HCT116 (cell line): ENCODE measurements around the gene EEF1G. TPM values are rescaled to one million over a fixed set of nuclear protein-coding genes. Genes with fewer than 3 reads are reported as not detected.

ENCODE experiments used
- ATAC-seq: fragments of 200-7000 bp; cut with Tn5 transposase; 2 replicates; pipeline ENCODE4 v1.9.1; 2020; ENCODE audit warnings: mild to moderate bottlenecking, moderate library complexity
- BruUV-seq: library from RNA; stranded (reverse); fragments of 400-500 nt; replicated peaks from 2 replicates; lab custom pipeline; 2021; lab: Mats Ljungman, UMichigan
- CTCF ChIA-PET: fragments of 300-600 bp; sonication (Branson Sonifier 250); formaldehyde crosslinking; loops from one replicate; lab custom pipeline; 2021; ENCODE audit warnings: antibody characterized with exemption; lab: Charles Lee
- POLR2A ChIA-PET: fragments of 300-600, 350-600 bp; sonication (Branson Sonifier 250); formaldehyde crosslinking; loops from one replicate; lab custom pipeline; 2021; ENCODE audit warnings: antibody characterized with exemption; lab: Charles Lee
- RAD21 ChIA-PET, 2 experiments: fragments of 300-600 bp; sonication (Branson Sonifier 250); formaldehyde crosslinking; loops; one replicate each; lab custom pipeline; 2023; ENCODE audit warnings: low total read pairs in 2 of 2; ENCODE audit not compliant: uncharacterized antibody in 2 of 2, unreplicated experiment in 2 of 2, low non-redundant PET in 1 of 2; lab: Charles Lee
- DNase-seq: peaks from one replicate; pipeline ENCODE4 v3.0.0-alpha.2; 2010; ENCODE audit warnings: low read depth, low spot score
- H2AFZ ChIP-seq: fragments of 200-600 bp; shearing (Covaris generic), sonication (generic); 2 replicates; pipeline ENCODE4 v1.6.1; 2017; ENCODE audit warnings: low read depth, mixed run types, mixed read lengths, antibody characterized with exemption, low read length; ENCODE audit not compliant: poor library complexity, severe bottlenecking
- H3K27ac ChIP-seq: 2 replicates; pipeline ENCODE4 v1.5.1; 2012; ENCODE audit warnings: low read depth, low read length
- H3K27me3 ChIP-seq: fragments of 200-600 bp; sonication (generic); 2 replicates; pipeline ENCODE4 v1.6.1; 2016; ENCODE audit warnings: mixed run types, low read length, mixed read lengths; ENCODE audit not compliant: insufficient read depth
- H3K36me3 ChIP-seq, 2 experiments: fragments of 200-500 bp in 1 of 2; fragments of 200-600 bp in 1 of 2; sonication (Bioruptor generic) in 1 of 2; sonication (generic) in 1 of 2; 2 replicates each; pipeline versions ENCODE4 v1.5.1 to v1.6.1; 2014 to 2016; ENCODE audit warnings: low read length in 2 of 2, inconsistent platforms in 1 of 2, mixed read lengths in 1 of 2, mixed run types in 1 of 2; ENCODE audit not compliant: insufficient read depth in 2 of 2, control insufficient read depth in 1 of 2
- H3K4me1 ChIP-seq, 2 experiments: fragments of 200-600 bp in 1 of 2; sonication (generic) in 1 of 2; 2 replicates each; pipeline versions ENCODE4 v1.5.1 to v1.6.1; 2012 to 2017; ENCODE audit warnings: low read length in 2 of 2, inconsistent platforms in 1 of 2, mild to moderate bottlenecking in 1 of 2, mixed read lengths in 1 of 2, mixed run types in 1 of 2, moderate library complexity in 1 of 2; ENCODE audit not compliant: insufficient read depth in 2 of 2, control insufficient read depth in 1 of 2
- H3K4me2 ChIP-seq: fragments of 200-600 bp; sonication (generic); 2 replicates; pipeline ENCODE4 v1.6.1; 2017; ENCODE audit warnings: mixed run types, low read length, mixed read lengths
- H3K4me3 ChIP-seq, 2 experiments: fragments of 200-600 bp in 1 of 2; sonication (generic) in 1 of 2; replicated peaks in 1 of 2; 2 replicates each; pipeline ENCODE4 v1.5.1; 2011 to 2016; ENCODE audit warnings: low read length in 2 of 2, control low read depth in 1 of 2, low read depth in 1 of 2, mild to moderate bottlenecking in 1 of 2, mixed read lengths in 1 of 2, mixed run types in 1 of 2
- H3K79me2 ChIP-seq: fragments of 200-600 bp; sonication (generic); 2 replicates; pipeline ENCODE4 v1.6.1; 2017; ENCODE audit warnings: mild to moderate bottlenecking, mixed run types, low read length, moderate library complexity, mixed read lengths; ENCODE audit not compliant: insufficient read depth
- H3K9ac ChIP-seq: fragments of 200-600 bp; sonication (generic); 2 replicates; pipeline ENCODE4 v1.6.1; 2016; ENCODE audit warnings: low read length, mixed read lengths
- H3K9me2 ChIP-seq: fragments of 200-600 bp; sonication (generic), shearing (Covaris generic); 2 replicates; pipeline ENCODE4 v1.6.1; 2017; ENCODE audit warnings: mixed run types, mild to moderate bottlenecking, moderate library complexity; ENCODE audit not compliant: insufficient read depth
- H3K9me3 ChIP-seq, 2 experiments: fragments of 200-500 bp in 1 of 2; fragments of 200-600 bp in 1 of 2; sonication (Bioruptor generic) in 1 of 2; sonication (generic) in 1 of 2; 2 replicates each; pipeline ENCODE4 v1.6.1; 2014 to 2017; ENCODE audit warnings: low read length in 2 of 2, mixed read lengths in 2 of 2, inconsistent platforms in 1 of 2, low read depth in 1 of 2, mild to moderate bottlenecking in 1 of 2, mixed run types in 1 of 2, moderate library complexity in 1 of 2; ENCODE audit not compliant: control insufficient read depth in 1 of 2, insufficient read depth in 1 of 2
- H4K20me1 ChIP-seq: fragments of 200-600 bp; sonication (generic), shearing (Covaris generic); 2 replicates; pipeline ENCODE4 v1.6.1; 2017; ENCODE audit warnings: mixed run types, mild to moderate bottlenecking, moderate library complexity; ENCODE audit not compliant: insufficient read depth
- CBX3 ChIP-seq: IDR thresholded peaks from 2 replicates; pipeline ENCODE4 v1.6.1; 2012; ENCODE audit warnings: low read depth
- CEBPB ChIP-seq: IDR thresholded peaks from 2 replicates; pipeline ENCODE4 v1.6.1; 2012; ENCODE audit warnings: low read depth
- ELF1 ChIP-seq: IDR thresholded peaks from 2 replicates; pipeline ENCODE4 v1.6.1; 2012; ENCODE audit warnings: low read depth, borderline replicate concordance
- EZH2 ChIP-seq: fragments of 200-600 bp; sonication (generic); IDR thresholded peaks from 2 replicates; pipeline ENCODE4 v1.6.1; 2017; ENCODE audit warnings: antibody characterized with exemption, mixed run types
- EZH2phosphoT487 ChIP-seq: fragments of 200-600 bp; IDR thresholded peaks from 2 replicates; pipeline ENCODE4 v1.6.1; 2018; ENCODE audit warnings: antibody characterized with exemption, borderline replicate concordance
- JUND ChIP-seq: IDR thresholded peaks from 2 replicates; pipeline ENCODE4 v1.6.1; 2012
- POLR2A ChIP-seq: IDR thresholded peaks from 2 replicates; pipeline ENCODE4 v1.7.0; 2011; ENCODE audit warnings: borderline replicate concordance; ENCODE audit not compliant: insufficient read depth, insufficient read length; ENCODE audit errors: extremely low read depth
- SP1 ChIP-seq: IDR thresholded peaks from 2 replicates; pipeline ENCODE4 v1.6.1; 2012; ENCODE audit warnings: low read depth
- SRF ChIP-seq: IDR thresholded peaks from 2 replicates; pipeline ENCODE4 v1.6.1; 2012; ENCODE audit warnings: low read depth
- ZFX ChIP-seq: fragments of 450-650 bp; IDR thresholded peaks from 2 replicates; pipeline ENCODE4 v1.6.1; 2017
- intact Hi-C: fragments of 100-400 bp; cut with micrococcal nuclease; formaldehyde crosslinking; loops from 2 replicates; pipeline ENCODE4 v1.10.0; 2022
- total RNA-seq: library from RNA; stranded (reverse); gene quantifications from one replicate; pipeline ENCODE4 v1.2.1, GENCODE V29; 2021; ENCODE audit not compliant: unreplicated experiment
- TF ChIP-seq, protein P1 (sequence below), 3 experiments: fragments of 200-600 bp in 1 of 3; sonication (generic) in 1 of 3; IDR thresholded peaks in 2 of 3; conservative IDR thresholded peaks in 1 of 3; 2 replicates each; pipeline ENCODE4 v1.5.1; 2012 to 2017; ENCODE audit warnings: low read depth in 2 of 3, low read length in 2 of 3, antibody characterized with exemption in 1 of 3, borderline replicate concordance in 1 of 3, control low read depth in 1 of 3, mild to moderate bottlenecking in 1 of 3, mixed read lengths in 1 of 3, mixed run types in 1 of 3, moderate library complexity in 1 of 3; ENCODE audit not compliant: insufficient read depth in 1 of 3
- TF ChIP-seq, protein P2 (sequence below): IDR thresholded peaks from 2 replicates; pipeline ENCODE4 v1.6.1; 2011; ENCODE audit warnings: mild to moderate bottlenecking, low read length, moderate library complexity; ENCODE audit not compliant: insufficient replicate concordance; ENCODE audit errors: extremely low read depth
- TF ChIP-seq, protein P3 (sequence below): IDR thresholded peaks from 2 replicates; pipeline ENCODE4 v1.6.1; 2012

Gene EEF1G
- total RNA-seq, 1 experiment from 2014 or later: 1,901 TPM

DNA sequence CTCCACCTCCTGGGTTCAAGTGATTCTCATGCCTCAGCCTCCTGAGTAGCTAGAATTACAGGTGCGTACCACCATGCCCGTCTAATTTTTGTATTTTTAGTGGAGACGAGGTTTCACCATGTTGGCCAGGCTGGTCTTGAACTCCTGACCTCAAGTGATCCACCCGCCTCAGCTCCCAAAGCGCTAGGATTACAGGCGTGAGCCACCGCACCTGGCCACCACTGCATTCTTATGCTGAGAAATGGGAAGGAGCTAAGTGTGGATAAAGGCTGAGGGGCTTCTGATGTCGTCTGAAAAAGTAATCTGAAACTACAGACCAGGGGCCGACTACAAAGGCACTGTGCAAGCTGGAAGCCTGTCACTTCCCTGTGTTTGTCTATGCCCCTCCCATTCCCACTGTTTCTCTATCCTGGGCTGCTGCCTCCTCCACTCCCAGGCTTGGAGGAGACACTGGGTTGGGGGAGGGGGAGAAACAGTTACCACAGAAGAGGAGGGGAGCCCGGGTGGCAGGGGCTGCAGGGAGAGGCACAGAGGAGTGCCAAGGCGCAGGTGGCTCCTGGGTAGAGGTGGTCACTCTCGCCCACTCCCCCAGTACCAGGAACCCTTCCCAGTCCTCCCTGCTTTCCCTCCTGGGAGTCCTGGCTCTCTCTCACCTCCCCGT is 30.9 kb upstream of the EEF1G start:
- Histone ChIP-seq H4K20me1 (no peaks in the 10 kb centered on the region), H3K9ac (no peak overlapping the region), H2AFZ (no peak overlapping the region), H3K27ac (no peak overlapping the region), H3K27me3 (no peaks in the 10 kb centered on the region), H3K79me2 (peaks cover 20% of the 10 kb centered on the region), H3K36me3 (peaks cover 0 to 3% of the 10 kb centered on the region in 2 experiments; a peak in 2 of 4 replicates), H3K9me3 (no peaks in the 10 kb centered on the region), H3K4me1 (peaks cover 5 to 30% of the 10 kb centered on the region in 2 experiments), H3K4me2 (no peak overlapping the region), H3K4me3 (no peak overlapping the region), H3K9me2 (no peaks in the 10 kb centered on the region)
- intact Hi-C loops: no loop called here
- RAD21 ChIA-PET: no interaction called here
- CTCF ChIA-PET: no interaction called here
- TF ChIP-seq POLR2A: no peak
- TF ChIP-seq SRF: no peak
- no peak for TF ChIP-seq CBX3
- TF ChIP-seq CEBPB: no peak
- no peak for TF ChIP-seq EZH2
- TF ChIP-seq SP1: no peak
- DNase-seq (no peak), ATAC-seq (no peak)
- no TSS peak for BruUV-seq
- POLR2A ChIA-PET: interaction anchor here (4.5 kb wide), 1 partner anchor 13 kb away, joined by 40 read pairs; the partner anchor contains the start of gene TUT1

DNA sequence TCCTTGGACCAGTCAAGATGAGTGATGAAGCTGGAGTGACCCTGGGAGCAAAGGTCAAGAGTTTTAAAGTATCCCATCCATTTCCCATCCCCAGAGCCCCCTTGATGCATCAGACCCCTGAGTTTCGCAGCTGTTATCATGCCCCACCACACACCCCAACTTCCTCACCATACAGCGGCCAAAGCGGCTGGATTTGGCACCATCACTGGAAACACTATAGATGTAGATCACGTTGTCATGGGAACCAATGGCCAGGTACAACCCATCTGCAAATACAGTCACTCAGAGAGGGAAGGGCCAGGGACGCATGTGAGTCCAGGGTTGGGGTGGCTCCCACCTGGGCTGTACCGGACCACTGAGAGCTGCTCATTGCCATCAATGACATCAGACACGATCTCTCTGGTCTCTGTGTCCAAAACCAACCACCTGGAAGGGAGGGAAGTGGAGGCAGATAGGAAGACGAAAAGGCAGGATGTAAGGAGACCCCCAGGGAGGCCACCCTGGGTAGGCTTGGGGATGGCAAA is 30.1 kb upstream of the EEF1G start:
- Histone ChIP-seq H3K9ac (no peak overlapping the region), H3K79me2 (peaks cover 27% of the 10 kb centered on the region), H2AFZ (no peak overlapping the region), H3K9me3 (no peaks in the 10 kb centered on the region), H3K4me3 (no peak overlapping the region), H3K4me2 (no peak overlapping the region), H4K20me1 (no peaks in the 10 kb centered on the region), H3K36me3 (peaks cover 0 to 4% of the 10 kb centered on the region in 2 experiments; a peak in 2 of 4 replicates), H3K9me2 (no peaks in the 10 kb centered on the region), H3K27ac (no peak overlapping the region), H3K4me1 (peaks cover 7 to 37% of the 10 kb centered on the region in 2 experiments), H3K27me3 (no peaks in the 10 kb centered on the region)
- ChIA-PET RAD21 (no interaction called here), CTCF (no interaction called here), POLR2A (interaction anchor here (4.5 kb wide), 1 partner anchor 12 kb away, joined by 40 read pairs; the partner anchor contains the start of gene TUT1)
- DNase-seq (no peak), ATAC-seq (no peak)
- intact Hi-C loops: no loop called here
- BruUV-seq: no TSS peak
- TF ChIP-seq CEBPB (no peak), ELF1 (no peak), CBX3 (no peak), POLR2A (no peak), EZH2phosphoT487 (no peak), SRF (no peak), ZFX (no peak), JUND (no peak)
- TF ChIP-seq, protein P1, sequence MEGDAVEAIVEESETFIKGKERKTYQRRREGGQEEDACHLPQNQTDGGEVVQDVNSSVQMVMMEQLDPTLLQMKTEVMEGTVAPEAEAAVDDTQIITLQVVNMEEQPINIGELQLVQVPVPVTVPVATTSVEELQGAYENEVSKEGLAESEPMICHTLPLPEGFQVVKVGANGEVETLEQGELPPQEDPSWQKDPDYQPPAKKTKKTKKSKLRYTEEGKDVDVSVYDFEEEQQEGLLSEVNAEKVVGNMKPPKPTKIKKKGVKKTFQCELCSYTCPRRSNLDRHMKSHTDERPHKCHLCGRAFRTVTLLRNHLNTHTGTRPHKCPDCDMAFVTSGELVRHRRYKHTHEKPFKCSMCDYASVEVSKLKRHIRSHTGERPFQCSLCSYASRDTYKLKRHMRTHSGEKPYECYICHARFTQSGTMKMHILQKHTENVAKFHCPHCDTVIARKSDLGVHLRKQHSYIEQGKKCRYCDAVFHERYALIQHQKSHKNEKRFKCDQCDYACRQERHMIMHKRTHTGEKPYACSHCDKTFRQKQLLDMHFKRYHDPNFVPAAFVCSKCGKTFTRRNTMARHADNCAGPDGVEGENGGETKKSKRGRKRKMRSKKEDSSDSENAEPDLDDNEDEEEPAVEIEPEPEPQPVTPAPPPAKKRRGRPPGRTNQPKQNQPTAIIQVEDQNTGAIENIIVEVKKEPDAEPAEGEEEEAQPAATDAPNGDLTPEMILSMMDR (IDR thresholded peaks at IDR 0.05 in 2 of 3, conservative IDR thresholded peaks at IDR 0.05 in 1 of 3; ENCODE audit: borderline replicate concordance in 1 of 3, insufficient read depth in 1 of 3, low read depth in 2 of 3, low read length in 2 of 3): no peak
- TF ChIP-seq, protein P2, sequence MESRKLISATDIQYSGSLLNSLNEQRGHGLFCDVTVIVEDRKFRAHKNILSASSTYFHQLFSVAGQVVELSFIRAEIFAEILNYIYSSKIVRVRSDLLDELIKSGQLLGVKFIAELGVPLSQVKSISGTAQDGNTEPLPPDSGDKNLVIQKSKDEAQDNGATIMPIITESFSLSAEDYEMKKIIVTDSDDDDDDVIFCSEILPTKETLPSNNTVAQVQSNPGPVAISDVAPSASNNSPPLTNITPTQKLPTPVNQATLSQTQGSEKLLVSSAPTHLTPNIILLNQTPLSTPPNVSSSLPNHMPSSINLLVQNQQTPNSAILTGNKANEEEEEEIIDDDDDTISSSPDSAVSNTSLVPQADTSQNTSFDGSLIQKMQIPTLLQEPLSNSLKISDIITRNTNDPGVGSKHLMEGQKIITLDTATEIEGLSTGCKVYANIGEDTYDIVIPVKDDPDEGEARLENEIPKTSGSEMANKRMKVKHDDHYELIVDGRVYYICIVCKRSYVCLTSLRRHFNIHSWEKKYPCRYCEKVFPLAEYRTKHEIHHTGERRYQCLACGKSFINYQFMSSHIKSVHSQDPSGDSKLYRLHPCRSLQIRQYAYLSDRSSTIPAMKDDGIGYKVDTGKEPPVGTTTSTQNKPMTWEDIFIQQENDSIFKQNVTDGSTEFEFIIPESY: no peak
- TF ChIP-seq, protein P3, sequence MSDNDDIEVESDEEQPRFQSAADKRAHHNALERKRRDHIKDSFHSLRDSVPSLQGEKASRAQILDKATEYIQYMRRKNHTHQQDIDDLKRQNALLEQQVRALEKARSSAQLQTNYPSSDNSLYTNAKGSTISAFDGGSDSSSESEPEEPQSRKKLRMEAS: no peak
